Neural progenitor cell (in vitro differentiated cells): Measurements from ENCODE around the gene ZNF337.
"Not testable (repeated sequence)": the region's sequence is repeated elsewhere in the genome, so short reads cannot be mapped to it uniquely, and the experiment has no call there.

Experiments used
- EZH2 ChIP-seq: fragments of 200-600 bp; sonication (generic); IDR thresholded peaks from 2 replicates; pipeline ENCODE4 v1.6.1; 2017; ENCODE audit warnings: antibody characterized with exemption, mild to moderate bottlenecking, moderate library complexity
- EZH2phosphoT487 ChIP-seq: fragments of 200-600 bp; sonication (generic); IDR thresholded peaks from 2 replicates; pipeline ENCODE4 v1.6.1; 2017; ENCODE audit warnings: antibody characterized with exemption
- TF ChIP-seq, protein P1 (sequence below): fragments of 200-600 bp; sonication (generic); IDR thresholded peaks from 2 replicates; pipeline ENCODE4 v1.5.1; 2017; ENCODE audit warnings: antibody characterized with exemption, mild to moderate bottlenecking

DNA sequence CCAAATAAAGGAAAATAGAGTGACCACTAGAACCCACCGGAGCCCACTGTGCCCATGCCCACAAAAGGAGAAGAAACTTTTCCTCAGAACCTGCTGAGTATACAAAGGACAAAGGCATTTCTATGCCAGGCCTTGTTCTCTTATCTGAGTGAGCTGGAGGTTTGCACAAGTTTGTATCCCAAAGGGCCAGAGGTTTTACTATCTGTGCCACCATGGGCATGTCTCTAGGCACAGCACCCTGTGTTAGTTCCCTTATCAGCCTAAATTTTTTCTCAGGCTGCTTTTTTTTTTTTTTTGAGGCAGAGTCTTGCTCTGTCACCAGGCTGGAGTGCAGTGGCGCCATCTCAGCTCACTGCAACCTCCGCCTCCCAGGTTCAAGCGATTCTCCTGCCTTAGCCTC, 43.8 kb downstream of the ZNF337 start:
- TF ChIP-seq, protein P1, sequence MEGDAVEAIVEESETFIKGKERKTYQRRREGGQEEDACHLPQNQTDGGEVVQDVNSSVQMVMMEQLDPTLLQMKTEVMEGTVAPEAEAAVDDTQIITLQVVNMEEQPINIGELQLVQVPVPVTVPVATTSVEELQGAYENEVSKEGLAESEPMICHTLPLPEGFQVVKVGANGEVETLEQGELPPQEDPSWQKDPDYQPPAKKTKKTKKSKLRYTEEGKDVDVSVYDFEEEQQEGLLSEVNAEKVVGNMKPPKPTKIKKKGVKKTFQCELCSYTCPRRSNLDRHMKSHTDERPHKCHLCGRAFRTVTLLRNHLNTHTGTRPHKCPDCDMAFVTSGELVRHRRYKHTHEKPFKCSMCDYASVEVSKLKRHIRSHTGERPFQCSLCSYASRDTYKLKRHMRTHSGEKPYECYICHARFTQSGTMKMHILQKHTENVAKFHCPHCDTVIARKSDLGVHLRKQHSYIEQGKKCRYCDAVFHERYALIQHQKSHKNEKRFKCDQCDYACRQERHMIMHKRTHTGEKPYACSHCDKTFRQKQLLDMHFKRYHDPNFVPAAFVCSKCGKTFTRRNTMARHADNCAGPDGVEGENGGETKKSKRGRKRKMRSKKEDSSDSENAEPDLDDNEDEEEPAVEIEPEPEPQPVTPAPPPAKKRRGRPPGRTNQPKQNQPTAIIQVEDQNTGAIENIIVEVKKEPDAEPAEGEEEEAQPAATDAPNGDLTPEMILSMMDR = not testable (repeated sequence)
- TF ChIP-seq EZH2, EZH2phosphoT487: not testable (repeated sequence)
